GM20431 (cell line): ENCODE data around the gene EVA1C.
"Not testable (repeated sequence)": the region's sequence is repeated elsewhere in the genome, so short reads cannot be mapped to it uniquely, and the experiment has no call there.

ENCODE experiments used
- in situ Hi-C: fragments of 300-500 bp; cut with MseI, MboI; formaldehyde crosslinking; loops from one replicate; pipeline ENCODE4 v1.15.0; 2020; ENCODE audit warnings: low sequenced_read_pairs; ENCODE audit not compliant: unreplicated experiment

The EVA1C gene

GRCh38 chr21:32455548-32455947, 43.0 kb downstream of the EVA1C start:
- in situ Hi-C loops, result no loop called here

GRCh38 chr21:32456497-32456918, 44.0 kb downstream of the EVA1C start:
- in situ Hi-C loops, result no loop called here

GRCh38 chr21:32457360-32457840, 44.9 kb downstream of the EVA1C start:
- in situ Hi-C loops, result no loop called here

- in situ Hi-C loops, result no loop called here
These were observed 45.5 kb downstream of the EVA1C start for GRCh38 chr21:32457962-32458361.

- in situ Hi-C loops, result no loop called here
These were observed 47.5 kb downstream of the EVA1C start for GRCh38 chr21:32459972-32460371.

GRCh38 chr21:32461503-32461902, 49.0 kb downstream of the EVA1C start:
- in situ Hi-C loops, result no loop called here

GRCh38 chr21:32462564-32462963, 50.1 kb downstream of the EVA1C start:
- in situ Hi-C loops, result not testable (repeated sequence)

GRCh38 chr21:32463367-32463766, 50.9 kb downstream of the EVA1C start:
- in situ Hi-C loops, result no loop called here

GRCh38 chr21:32463889-32464300, 51.4 kb downstream of the EVA1C start:
- in situ Hi-C loops, result no loop called here

GRCh38 chr21:32467291-32467690, 54.8 kb downstream of the EVA1C start:
- in situ Hi-C loops, result no loop called here

GRCh38 chr21:32468681-32469111, 56.2 kb downstream of the EVA1C start:
- in situ Hi-C loops, result no loop called here

GRCh38 chr21:32469628-32470027, 57.1 kb downstream of the EVA1C start:
- in situ Hi-C loops, result no loop called here

- in situ Hi-C loops, result no loop called here
These were observed 57.7 kb downstream of the EVA1C start for GRCh38 chr21:32470206-32470605.

GRCh38 chr21:32472890-32473765, 60.6 kb downstream of the EVA1C start:
- in situ Hi-C loops, result no loop called here

GRCh38 chr21:32474179-32475059, 61.9 kb downstream of the EVA1C start:
- in situ Hi-C loops, result no loop called here

GRCh38 chr21:32475162-32475812, 62.8 kb downstream of the EVA1C start:
- in situ Hi-C loops, result no loop called here

GRCh38 chr21:32476661-32477423, 64.3 kb downstream of the EVA1C start:
- in situ Hi-C loops, result no loop called here

- in situ Hi-C loops, result no loop called here
These were observed 64.9 kb downstream of the EVA1C start for GRCh38 chr21:32477424-32477745.

GRCh38 chr21:32481875-32482408, 69.4 kb downstream of the EVA1C start:
- in situ Hi-C loops, result no loop called here
